Epithelial cell of proximal tubule (primary cell): ENCODE data around the gene PSMA3. TPM values are rescaled to one million over a fixed set of nuclear protein-coding genes. Genes with fewer than 3 reads are reported as not detected.
A peak's percentile ranks its signal among the peaks of the same experiment; 100 is the strongest.

Source experiments
- DNase-seq: peaks from one replicate; pipeline ENCODE4 v3.0.0-alpha.2; 2011; ENCODE audit warnings: low read depth
- H3K4me3 ChIP-seq: 2 replicates; pipeline ENCODE4 v1.5.1; 2011; ENCODE audit warnings: low read depth, mild to moderate bottlenecking, low read length
- total RNA-seq: library from RNA; depleted of rRNA; stranded (reverse); fragments of >200 nt; gene quantifications from 2 replicates; pipeline ENCODE4 v1.2.3, GENCODE V29; 2015
- TF ChIP-seq, protein P1 (sequence below): conservative IDR thresholded peaks from 2 replicates; pipeline ENCODE4 v1.5.1; 2012; ENCODE audit warnings: low read depth, mild to moderate bottlenecking, low read length

The PSMA3 gene
- total RNA-seq, 1 donor from 2014 or later: 255 TPM

DNA sequence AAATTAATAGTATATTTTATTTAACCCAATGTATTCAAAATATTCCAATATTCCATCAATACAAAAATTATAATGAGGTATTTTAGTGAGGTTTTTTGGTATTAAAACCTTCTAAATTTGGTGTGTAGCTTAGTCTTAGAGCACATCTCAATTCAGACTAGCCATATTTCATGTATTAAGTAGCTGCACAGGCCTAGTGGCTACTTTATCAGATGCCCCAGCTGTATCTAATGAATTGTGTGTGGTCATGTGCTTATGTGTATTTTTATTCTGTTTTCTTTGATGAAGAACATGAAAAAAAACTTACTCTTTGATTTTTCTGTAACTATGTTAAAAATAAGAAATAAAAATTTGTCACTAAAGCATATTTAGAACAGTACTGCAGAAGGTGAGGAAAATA, 31.5 kb upstream of the PSMA3 start:
- H3K4me3 ChIP-seq: no peak overlapping the region
- TF ChIP-seq, protein P1, sequence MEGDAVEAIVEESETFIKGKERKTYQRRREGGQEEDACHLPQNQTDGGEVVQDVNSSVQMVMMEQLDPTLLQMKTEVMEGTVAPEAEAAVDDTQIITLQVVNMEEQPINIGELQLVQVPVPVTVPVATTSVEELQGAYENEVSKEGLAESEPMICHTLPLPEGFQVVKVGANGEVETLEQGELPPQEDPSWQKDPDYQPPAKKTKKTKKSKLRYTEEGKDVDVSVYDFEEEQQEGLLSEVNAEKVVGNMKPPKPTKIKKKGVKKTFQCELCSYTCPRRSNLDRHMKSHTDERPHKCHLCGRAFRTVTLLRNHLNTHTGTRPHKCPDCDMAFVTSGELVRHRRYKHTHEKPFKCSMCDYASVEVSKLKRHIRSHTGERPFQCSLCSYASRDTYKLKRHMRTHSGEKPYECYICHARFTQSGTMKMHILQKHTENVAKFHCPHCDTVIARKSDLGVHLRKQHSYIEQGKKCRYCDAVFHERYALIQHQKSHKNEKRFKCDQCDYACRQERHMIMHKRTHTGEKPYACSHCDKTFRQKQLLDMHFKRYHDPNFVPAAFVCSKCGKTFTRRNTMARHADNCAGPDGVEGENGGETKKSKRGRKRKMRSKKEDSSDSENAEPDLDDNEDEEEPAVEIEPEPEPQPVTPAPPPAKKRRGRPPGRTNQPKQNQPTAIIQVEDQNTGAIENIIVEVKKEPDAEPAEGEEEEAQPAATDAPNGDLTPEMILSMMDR: no peak
- no peak for DNase-seq

DNA sequence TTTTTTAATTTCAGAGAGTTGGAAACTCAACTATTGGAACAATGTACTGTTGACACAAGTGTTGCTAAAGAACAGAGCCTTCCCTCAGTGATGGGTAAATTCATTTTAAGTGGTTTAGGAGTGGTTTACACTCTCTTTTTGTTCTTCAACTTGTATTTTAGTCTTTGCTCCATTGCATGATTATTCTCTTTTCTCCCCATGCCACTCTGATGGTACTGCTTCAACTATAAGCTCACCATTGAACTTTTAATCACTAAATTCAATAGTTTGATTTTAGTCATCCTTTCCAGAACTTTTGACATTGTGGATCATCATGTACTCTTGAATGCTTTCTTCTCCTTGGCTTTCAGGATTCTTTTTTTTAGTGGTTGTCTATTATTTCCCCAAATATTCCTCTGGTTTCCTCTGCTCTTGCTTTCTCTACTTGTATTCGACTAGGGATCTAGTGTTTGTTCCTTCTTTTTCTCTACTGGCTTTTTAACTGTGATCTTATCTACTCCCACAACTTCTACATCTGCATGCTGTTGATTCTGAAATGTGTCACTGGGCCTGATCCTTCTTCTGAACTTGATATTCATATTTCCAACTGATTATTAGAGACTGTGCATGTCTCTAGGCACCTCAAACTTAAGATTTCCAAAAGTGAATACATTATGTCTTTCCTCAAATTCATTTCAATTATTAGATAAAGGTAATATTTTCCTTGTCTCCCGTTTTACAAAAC, 29.3 kb upstream of the PSMA3 start:
- TF ChIP-seq, protein P1: no peak
- no peak for DNase-seq

DNA sequence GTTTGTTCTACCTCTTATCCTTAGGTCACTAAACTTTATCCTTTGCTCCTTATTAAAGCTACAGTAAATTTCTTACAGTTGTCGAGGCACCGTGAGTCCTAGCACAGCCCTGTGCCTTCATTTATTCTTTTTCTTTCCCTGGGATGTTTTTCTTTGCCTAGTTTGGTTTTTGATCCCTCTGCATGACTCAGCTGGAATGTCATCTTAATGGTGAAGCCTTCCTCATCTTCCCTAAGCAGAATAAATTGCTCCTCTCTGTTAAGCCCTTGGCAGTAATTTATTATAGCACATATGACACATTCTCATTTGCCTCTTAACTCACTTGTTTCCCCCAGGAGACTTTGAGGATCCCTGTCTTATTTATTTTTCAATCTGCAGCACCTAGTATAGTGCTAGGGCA, 28.1 kb upstream of the PSMA3 start:
- DNase-seq: no peak
- TF ChIP-seq, protein P1: no peak
- H3K4me3 ChIP-seq: no peak overlapping the region

More for the DNA sequence above, 29.3 kb upstream of the PSMA3 start:
- H3K4me3 ChIP-seq: no peak overlapping the region

DNA sequence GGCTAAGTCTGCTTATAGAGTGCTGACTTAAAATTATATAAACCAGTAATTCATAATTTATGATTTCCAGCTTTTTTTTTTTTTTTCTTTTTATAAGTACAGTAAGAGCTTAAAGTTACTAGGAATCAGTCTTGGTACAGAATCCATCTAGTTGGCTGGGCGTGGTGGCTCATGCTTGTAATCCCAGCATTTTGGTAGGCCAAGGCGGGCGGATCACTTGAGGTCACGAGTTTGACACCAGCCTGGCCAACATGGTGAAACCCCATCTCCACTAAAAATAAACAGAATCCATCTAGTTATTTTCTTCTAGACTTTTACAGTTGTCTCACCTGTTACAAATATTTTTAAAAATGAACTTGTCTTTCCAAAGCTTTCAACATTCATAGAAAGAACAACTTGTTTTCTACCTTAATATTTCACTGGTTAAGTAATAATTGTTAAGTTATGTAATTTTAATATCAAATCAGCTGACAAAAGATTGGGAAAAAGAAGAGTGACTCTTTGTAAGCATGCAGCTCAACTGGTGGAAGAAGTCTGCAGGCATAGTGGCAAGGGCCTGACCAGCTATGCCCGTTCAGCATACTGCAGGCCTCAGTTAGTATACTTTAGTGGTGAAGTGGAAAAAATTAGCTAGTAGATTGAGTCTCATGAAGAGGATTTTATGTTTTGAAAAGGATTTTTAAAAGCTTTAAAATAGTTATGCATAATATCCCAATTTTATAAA, 17.4 kb upstream of the PSMA3 start:
- TF ChIP-seq, protein P1: no peak
- no peak for DNase-seq
- H3K4me3 ChIP-seq: no peak overlapping the region

DNA sequence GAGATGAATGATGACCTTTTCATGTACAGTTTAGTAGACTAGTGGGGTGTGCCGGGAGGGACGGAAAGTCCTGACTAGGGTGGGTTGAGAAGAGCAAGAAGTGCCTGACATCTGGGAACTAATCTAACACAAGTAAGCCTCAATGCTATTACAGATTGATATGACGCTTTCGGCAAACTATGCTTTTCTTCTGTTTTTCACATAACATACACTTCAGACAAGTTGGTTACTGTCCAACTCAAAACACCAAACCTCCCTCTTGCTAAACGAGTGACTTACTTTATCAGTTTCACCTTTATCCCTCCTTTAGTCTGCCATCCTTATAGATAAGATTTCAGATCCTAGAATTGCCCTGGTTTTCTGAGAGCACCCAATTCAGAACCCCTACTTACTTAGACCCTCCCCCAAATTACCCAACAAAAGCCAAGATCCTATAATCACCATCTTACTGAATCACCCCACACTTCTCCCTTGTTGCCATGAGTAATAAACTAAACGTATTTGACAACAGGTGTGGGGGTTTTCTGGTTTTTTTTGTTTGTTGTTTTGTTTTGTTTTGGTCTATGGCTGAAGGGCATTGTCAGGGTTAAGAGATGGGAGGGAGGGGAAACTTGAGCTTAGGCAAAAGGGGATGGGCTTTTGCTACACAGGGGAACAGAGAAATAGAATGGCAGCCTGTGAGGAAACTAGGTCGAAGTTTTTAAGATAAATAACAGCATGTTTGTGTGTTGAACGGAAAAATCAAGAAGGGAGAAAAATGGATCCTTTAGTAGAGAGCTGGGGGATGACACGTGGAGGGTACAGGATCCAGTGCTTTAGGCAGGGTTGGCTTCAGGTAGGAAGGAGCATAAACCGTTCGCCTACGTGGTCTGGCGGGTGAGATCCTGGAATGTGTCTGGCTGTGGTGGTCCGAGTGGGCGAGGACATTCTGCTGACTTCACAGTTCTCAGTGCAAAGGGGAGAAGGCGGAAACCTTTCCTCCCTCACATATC, 6.1 kb upstream of the PSMA3 start:
- TF ChIP-seq, protein P1: no peak
- DNase-seq: no peak
- peak overlapping the region; percentile 61 for H3K4me3 ChIP-seq

DNA sequence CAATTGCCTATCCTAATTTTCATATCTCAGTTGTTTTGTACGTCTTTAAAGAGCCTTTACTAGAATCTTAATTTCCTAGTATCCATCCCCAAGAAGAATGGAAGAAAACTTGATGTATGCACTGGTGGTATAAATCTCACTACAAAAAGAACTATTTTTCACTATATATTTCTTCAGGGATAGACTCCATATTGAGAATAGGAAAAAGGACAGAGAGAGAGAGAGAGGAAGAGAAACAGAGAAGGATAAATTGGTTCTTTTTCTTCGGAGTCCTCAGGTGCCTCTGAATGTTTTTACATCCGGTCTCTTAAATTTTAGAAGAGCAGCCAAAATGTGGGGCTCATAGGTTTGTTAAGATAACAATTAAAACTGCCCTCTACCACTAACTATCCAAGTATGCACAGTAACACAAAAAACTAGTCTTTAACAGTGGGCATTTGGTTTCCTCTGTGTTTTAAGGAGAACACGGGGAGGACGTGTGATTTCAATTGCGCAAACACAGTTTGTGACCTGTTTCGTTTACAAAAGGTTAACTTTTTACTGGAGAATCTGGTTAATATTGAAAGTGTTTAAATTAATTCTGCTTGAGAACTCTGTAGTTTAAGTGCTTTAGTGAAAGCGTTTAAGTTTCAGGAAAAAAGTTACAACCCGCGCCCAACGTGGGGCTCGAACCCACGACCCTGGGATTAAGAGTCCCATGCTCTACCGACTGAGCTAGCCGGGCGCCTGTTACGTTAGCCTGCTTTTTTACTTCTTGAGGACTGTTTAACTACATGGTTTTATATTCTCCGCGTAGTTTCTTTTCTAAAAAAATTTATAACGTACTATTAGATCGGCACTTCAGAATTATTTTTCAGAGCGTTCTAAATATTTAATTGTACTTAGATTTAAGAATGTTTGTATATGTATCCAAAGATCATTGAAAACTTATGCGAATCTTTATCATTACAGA, 5.1 kb upstream of the PSMA3 start:
- peak overlapping the region; percentile 61 for H3K4me3 ChIP-seq
- peak; percentile 77 for DNase-seq
- TF ChIP-seq, protein P1: no peak
